GM23248 (cell line): ENCODE results near the gene FRMPD4. TPM values are rescaled to one million over a fixed set of nuclear protein-coding genes. Genes with fewer than 3 reads are reported as not detected.
A peak's percentile ranks its signal among the peaks of the same experiment; 100 is the strongest.

Source experiments
- DNase-seq: peaks from one replicate; pipeline ENCODE4 v3.0.0-alpha.2; 2015
- H2AFZ ChIP-seq: fragments of 200-600 bp; sonication (generic); 2 replicates; pipeline ENCODE4 v1.6.1; 2016; ENCODE audit warnings: antibody characterized with exemption
- H3F3A ChIP-seq: fragments of 200-600 bp; sonication (generic); 2 replicates; pipeline ENCODE4 v1.6.1; 2016; ENCODE audit warnings: mild to moderate bottlenecking, antibody characterized with exemption, mixed run types; ENCODE audit not compliant: insufficient read depth
- H3K27ac ChIP-seq: fragments of 200-600 bp; sonication (generic); 2 replicates; pipeline ENCODE4 v1.5.1; 2016; ENCODE audit warnings: mild to moderate bottlenecking
- H3K27me3 ChIP-seq: fragments of 200-600 bp; sonication (generic); replicated peaks from 2 replicates; pipeline ENCODE4 v1.6.1; 2016; ENCODE audit warnings: mild to moderate bottlenecking; ENCODE audit not compliant: insufficient read depth
- H3K36me3 ChIP-seq: fragments of 200-600 bp; sonication (generic); 2 replicates; pipeline ENCODE4 v1.6.1; 2016; ENCODE audit warnings: low read depth, mild to moderate bottlenecking
- H3K4me1 ChIP-seq: fragments of 200-600 bp; sonication (generic); 2 replicates; pipeline ENCODE4 v1.6.1; 2016; ENCODE audit warnings: mild to moderate bottlenecking; ENCODE audit not compliant: insufficient read depth
- H3K4me2 ChIP-seq: fragments of 200-600 bp; sonication (generic); one replicate; pipeline ENCODE4 v1.6.1; 2016; ENCODE audit warnings: mild to moderate bottlenecking; ENCODE audit not compliant: unreplicated experiment
- H3K4me3 ChIP-seq: fragments of 200-600 bp; sonication (generic); 2 replicates; pipeline ENCODE4 v1.5.1; 2016; ENCODE audit warnings: mild to moderate bottlenecking
- H3K79me2 ChIP-seq: fragments of 200-600 bp; sonication (generic); 2 replicates; pipeline ENCODE4 v1.6.1; 2016; ENCODE audit warnings: mild to moderate bottlenecking; ENCODE audit not compliant: insufficient read depth
- H3K9ac ChIP-seq: fragments of 200-600 bp; sonication (generic); 2 replicates; pipeline ENCODE4 v1.6.1; 2016; ENCODE audit warnings: mild to moderate bottlenecking
- H3K9me2 ChIP-seq: fragments of 200-600 bp; sonication (generic); 2 replicates; pipeline ENCODE4 v1.6.1; 2016; ENCODE audit warnings: mixed run types, mild to moderate bottlenecking, moderate library complexity; ENCODE audit not compliant: insufficient read depth
- H3K9me3 ChIP-seq: fragments of 200-600 bp; sonication (generic); one replicate; pipeline ENCODE4 v1.6.1; 2017; ENCODE audit warnings: low read depth
- H4K20me1 ChIP-seq: fragments of 200-600 bp; sonication (generic); 2 replicates; pipeline ENCODE4 v1.6.0; 2016; ENCODE audit not compliant: insufficient read depth
- EZH2 ChIP-seq: fragments of 200-600 bp; sonication (generic); IDR thresholded peaks from 2 replicates; pipeline ENCODE4 v1.6.1; 2018; ENCODE audit warnings: antibody characterized with exemption, mild to moderate bottlenecking; ENCODE audit not compliant: insufficient read depth, poor library complexity, severe bottlenecking
- EZH2phosphoT487 ChIP-seq: fragments of 200-600 bp; sonication (generic); IDR thresholded peaks from 2 replicates; pipeline ENCODE4 v1.6.1; 2018; ENCODE audit warnings: antibody characterized with exemption, moderate library complexity, mild to moderate bottlenecking, low read depth; ENCODE audit not compliant: insufficient read depth
- WGBS, 2 experiments: methylation state at CpG; one replicate each; pipeline ENCODE4 v1.1.6; 2015 to 2017; ENCODE audit warnings: low lambda C conversion rate in 2 of 2, low coverage in 1 of 2; ENCODE audit errors: missing lambda C conversion rate in 2 of 2; 5-methylcytosine and 5-hydroxymethylcytosine counted together
- in situ Hi-C: fragments of 300-500 bp; cut with MboI; formaldehyde crosslinking; loops from 2 replicates; pipeline ENCODE4 v1.15.0; 2020
- polyA plus RNA-seq: library from polyadenylated mRNA; unstranded; fragments of >200 nt; fragmentation: Nextera tagmentation; extraction: Ambion mirVana; gene quantifications from 2 replicates; pipeline ENCODE4 v1.2.1, GENCODE V29; 2016
- total RNA-seq: library from RNA; depleted of rRNA; stranded (reverse); fragments of >200 nt; shearing (Covaris generic); gene quantifications from 2 replicates; pipeline ENCODE4 v1.2.3, GENCODE V29; 2014

FRMPD4 gene
- total and polyA plus RNA-seq, 2 experiments from 2014 or later = 0.04 TPM; not detected in 1

GRCh38 chrX:12443534-12444098 lies 305.3 kb downstream of the FRMPD4 start:
- H3K79me2 ChIP-seq = no peaks in the 10 kb centered on the region
- H3K4me2 ChIP-seq = no peak overlapping the region
- TF ChIP-seq EZH2 (no peak), EZH2phosphoT487 (no peak)
- no peaks in the 10 kb centered on the region for H4K20me1 ChIP-seq
- H3K9ac ChIP-seq = no peak overlapping the region
- no peaks in the 10 kb centered on the region for H3F3A ChIP-seq
- DNase-seq = no peak
- no peaks in the 10 kb centered on the region for H3K4me1 ChIP-seq
- H3K27me3 ChIP-seq = no peaks in the 10 kb centered on the region
- no peak overlapping the region for H2AFZ ChIP-seq
- WGBS, 2 experiments = 8 to 10% methylated on average over 7 of the region's 7 CpGs
- H3K9me3 ChIP-seq = no peaks in the 10 kb centered on the region
- no peak overlapping the region for H3K27ac ChIP-seq
- H3K4me3 ChIP-seq = no peak overlapping the region
- H3K36me3 ChIP-seq = no peaks in the 10 kb centered on the region
- in situ Hi-C loops = no loop called here
- no peaks in the 10 kb centered on the region for H3K9me2 ChIP-seq

DNA sequence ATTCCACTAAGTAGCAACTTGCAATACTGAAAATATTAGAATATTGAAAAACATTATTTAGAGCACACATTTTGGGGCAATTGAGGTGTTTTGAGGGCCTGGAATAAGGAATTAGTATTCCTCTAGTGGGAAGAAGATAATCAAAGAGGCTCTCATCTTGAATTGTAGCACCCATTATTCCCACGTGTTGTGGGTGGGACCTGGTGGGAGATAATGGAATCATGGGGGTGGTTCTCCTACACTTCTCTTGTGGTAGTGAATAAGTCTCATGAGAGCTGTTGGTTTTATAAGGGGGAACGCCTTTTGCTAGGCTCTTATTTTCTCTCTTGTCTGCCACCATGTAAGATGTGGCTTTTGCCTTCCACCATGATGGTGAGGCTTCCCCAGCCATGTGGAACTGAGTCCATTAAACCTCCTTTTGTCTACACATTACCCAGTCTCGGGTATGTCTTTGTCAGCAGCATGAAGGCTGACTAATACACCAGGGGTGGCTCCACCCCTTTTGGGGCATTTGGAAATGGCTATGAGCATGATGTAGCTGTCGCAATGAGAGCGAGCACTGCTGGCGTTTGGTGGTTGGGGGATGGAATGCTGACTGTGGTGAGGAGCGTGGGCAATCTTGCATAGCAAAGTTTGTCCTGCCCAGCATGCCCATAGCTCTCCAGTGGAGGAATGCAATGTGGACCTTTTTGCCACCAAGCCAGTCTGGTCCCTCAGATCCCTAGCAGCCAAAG lies 308.2 kb downstream of the FRMPD4 start:
- in situ Hi-C loops = no loop called here
- Histone ChIP-seq H3K4me2 (no peak overlapping the region), H3K27ac (no peak overlapping the region), H3K4me3 (no peak overlapping the region), H3K4me1 (no peaks in the 10 kb centered on the region), H3K27me3 (no peaks in the 10 kb centered on the region), H3K79me2 (no peaks in the 10 kb centered on the region), H3K9ac (no peak overlapping the region), H3K36me3 (no peaks in the 10 kb centered on the region), H4K20me1 (no peaks in the 10 kb centered on the region), H2AFZ (no peak overlapping the region), H3K9me2 (no peaks in the 10 kb centered on the region), H3K9me3 (no peaks in the 10 kb centered on the region), H3F3A (no peaks in the 10 kb centered on the region)
- DNase-seq = no peak
- 44 to 53% methylated on average over 5 to 7 of the region's 7 CpGs for WGBS, 2 experiments
- TF ChIP-seq EZH2phosphoT487 (no peak), EZH2 (no peak)

DNA sequence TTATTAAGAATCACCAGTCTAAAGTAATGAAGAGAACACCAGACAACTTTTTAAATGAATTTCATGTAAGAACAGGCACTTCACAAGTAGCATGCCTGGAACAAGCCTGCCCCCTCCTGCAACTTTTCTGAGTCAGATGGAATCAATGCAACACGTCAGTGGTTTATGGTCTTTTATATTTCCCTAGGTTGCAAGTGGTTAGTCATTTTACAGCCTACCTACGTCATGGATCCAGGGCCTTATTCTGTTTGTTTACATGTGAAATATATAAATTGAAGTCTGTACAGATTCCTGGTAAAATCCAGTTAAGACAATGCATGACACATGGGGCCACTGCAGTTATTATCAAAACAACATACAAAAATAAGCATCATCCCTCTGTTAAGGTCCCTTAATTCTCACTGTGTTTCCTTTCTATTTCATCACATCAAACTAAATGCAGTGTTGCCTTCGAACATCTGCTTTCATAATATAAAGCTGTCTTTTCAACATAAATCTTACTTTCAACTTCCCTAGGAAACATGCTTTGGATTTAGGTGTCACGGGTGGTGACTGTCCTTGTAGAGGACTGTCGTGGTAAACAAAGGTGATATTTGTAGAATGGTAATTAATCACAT lies 309.3 kb downstream of the FRMPD4 start:
- Histone ChIP-seq H3K9me2 (no peaks in the 10 kb centered on the region), H4K20me1 (no peaks in the 10 kb centered on the region), H3K27me3 (no peaks in the 10 kb centered on the region), H3K4me1 (no peaks in the 10 kb centered on the region), H3K4me2 (no peak overlapping the region), H3K27ac (no peak overlapping the region), H3K4me3 (no peak overlapping the region), H3K36me3 (no peaks in the 10 kb centered on the region), H3K9ac (no peak overlapping the region), H3K9me3 (no peaks in the 10 kb centered on the region), H3F3A (no peaks in the 10 kb centered on the region), H2AFZ (no peak overlapping the region), H3K79me2 (no peaks in the 10 kb centered on the region)
- DNase-seq = peak; percentile 27
- in situ Hi-C loops = no loop called here
- 2 to 4% methylated on average over 5 of the region's 5 CpGs for WGBS, 2 experiments
- no peak for TF ChIP-seq EZH2phosphoT487
- no peak for TF ChIP-seq EZH2

DNA sequence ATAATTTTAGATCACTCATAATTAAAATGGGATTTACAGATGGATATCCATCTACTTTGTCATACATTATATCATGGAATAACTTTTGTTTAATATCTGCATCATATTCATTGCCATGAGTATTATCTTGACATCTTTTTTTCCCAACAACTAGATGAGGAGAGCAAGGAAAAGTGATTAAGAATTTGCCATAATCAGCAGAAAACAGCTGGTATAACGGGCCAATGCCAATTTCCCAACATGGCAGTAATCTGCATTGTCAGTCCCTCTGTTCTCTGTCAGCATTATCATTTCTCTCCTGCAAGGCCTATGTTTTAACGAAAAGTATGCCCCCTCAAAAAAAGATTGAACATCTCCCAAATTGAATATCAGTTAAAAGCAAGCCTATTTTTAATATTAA lies 314.0 kb downstream of the FRMPD4 start:
- no peaks in the 10 kb centered on the region for H3F3A ChIP-seq
- no peak overlapping the region for H3K9ac ChIP-seq
- H3K27ac ChIP-seq = no peak overlapping the region
- DNase-seq = no peak
- no peak overlapping the region for H3K4me2 ChIP-seq
- H3K27me3 ChIP-seq = no peaks in the 10 kb centered on the region
- H3K4me3 ChIP-seq = no peak overlapping the region
- H2AFZ ChIP-seq = no peak overlapping the region
- no peaks in the 10 kb centered on the region for H3K79me2 ChIP-seq
- H3K9me3 ChIP-seq = no peaks in the 10 kb centered on the region
- WGBS, 2 experiments = 0% methylated on average over 2 of the region's 2 CpGs
- no peaks in the 10 kb centered on the region for H4K20me1 ChIP-seq
- TF ChIP-seq EZH2phosphoT487 = no peak
- TF ChIP-seq EZH2 = no peak
- H3K9me2 ChIP-seq = no peaks in the 10 kb centered on the region
- in situ Hi-C loops = no loop called here
- H3K36me3 ChIP-seq = no peaks in the 10 kb centered on the region
- H3K4me1 ChIP-seq = no peaks in the 10 kb centered on the region
